GM18909 (cell line): ENCODE data around the gene ZNF628.

Source experiments
- ATAC-seq: cut with Tn5 transposase; IDR thresholded peaks from one replicate; pipeline ENCODE4 v1.9.1; 2021; ENCODE audit warnings: mild to moderate bottlenecking; ENCODE audit not compliant: unreplicated experiment, poor library complexity

The ZNF628 gene

GRCh38 chr19:55476100-55476775 is at the start of gene ZNF628:
Gene ZNF628 (plus strand): TSS chr19:55476617. CDS start chr19:55479911, 3,294 bp downstream.
- peak; percentile 91 for ATAC-seq

- ATAC-seq, result no peak
These were observed 45.2 kb upstream of the ZNF628 start for GRCh38 chr19:55431183-55431582.

- ATAC-seq, result no peak
These were observed 44.0 kb upstream of the ZNF628 start for GRCh38 chr19:55432241-55432959.

- no peak for ATAC-seq
These were observed 43.1 kb upstream of the ZNF628 start for GRCh38 chr19:55433292-55433691.

GRCh38 chr19:55434356-55434919 is 42.0 kb upstream of the ZNF628 start:
- ATAC-seq, result no peak

- no peak for ATAC-seq
These were observed 41.4 kb upstream of the ZNF628 start for GRCh38 chr19:55435020-55435419.

GRCh38 chr19:55436847-55437246 is 39.6 kb upstream of the ZNF628 start:
- ATAC-seq, result no peak

- no peak for ATAC-seq
These were observed 39.0 kb upstream of the ZNF628 start for GRCh38 chr19:55437410-55437809.

- no peak for ATAC-seq
These were observed 37.4 kb upstream of the ZNF628 start for GRCh38 chr19:55439052-55439451.

GRCh38 chr19:55440411-55441105 is 35.9 kb upstream of the ZNF628 start:
- no peak for ATAC-seq

- no peak for ATAC-seq
These were observed 35.1 kb upstream of the ZNF628 start for GRCh38 chr19:55441319-55441691.

GRCh38 chr19:55441692-55442321 is 34.6 kb upstream of the ZNF628 start:
- no peak for ATAC-seq

- ATAC-seq, result no peak
These were observed 34.0 kb upstream of the ZNF628 start for GRCh38 chr19:55442372-55442961.

GRCh38 chr19:55443045-55443823 is 33.2 kb upstream of the ZNF628 start, which contains the start of gene SHISA7:
Gene SHISA7 (minus strand): TSS chr19:55443300. CDS start chr19:55442863, 437 bp downstream.
- ATAC-seq, result no peak

- ATAC-seq, result no peak
These were observed 32.5 kb upstream of the ZNF628 start for GRCh38 chr19:55443824-55444480.

- no peak for ATAC-seq
These were observed 31.8 kb upstream of the ZNF628 start for GRCh38 chr19:55444646-55445045.

GRCh38 chr19:55446060-55446459 is 30.4 kb upstream of the ZNF628 start:
- ATAC-seq, result no peak

GRCh38 chr19:55447421-55448174 is 28.8 kb upstream of the ZNF628 start:
- no peak for ATAC-seq
